WERI-Rb-1 (cell line): Measurements from ENCODE around the gene C2orf68.
"Not testable (repeated sequence)": the region's sequence is repeated elsewhere in the genome, so short reads cannot be mapped to it uniquely, and the experiment has no call there.

Experiments
- DNase-seq: peaks from one replicate; pipeline ENCODE4 v3.0.0-alpha.2; 2020
- H3K27ac ChIP-seq: fragments of 250-450 bp; sonication (Bioruptor Pico); 2 replicates; pipeline ENCODE4 v1.5.1; 2020; ENCODE audit warnings: mild to moderate bottlenecking, moderate library complexity
- H3K27me3 ChIP-seq: fragments of 250-450 bp; sonication (Bioruptor Pico); 2 replicates; pipeline ENCODE4 v1.5.1; 2021; ENCODE audit warnings: mild to moderate bottlenecking, low read depth, moderate library complexity; ENCODE audit not compliant: insufficient read depth, severe bottlenecking
- H3K36me3 ChIP-seq: fragments of 250-450 bp; sonication (Bioruptor Pico); 2 replicates; pipeline ENCODE4 v1.5.1; 2020; ENCODE audit warnings: mild to moderate bottlenecking, moderate library complexity
- H3K4me3 ChIP-seq: 2 replicates; pipeline ENCODE4 v1.5.1; 2011; ENCODE audit warnings: low read depth, mild to moderate bottlenecking, control low read depth, low read length
- H3K9me3 ChIP-seq: fragments of 250-450 bp; sonication (Bioruptor Pico); 2 replicates; pipeline ENCODE4 v1.5.1; 2021; ENCODE audit warnings: mild to moderate bottlenecking, moderate library complexity; ENCODE audit not compliant: severe bottlenecking
- CTCF ChIP-seq: IDR thresholded peaks from 2 replicates; pipeline ENCODE4 v1.5.1; 2011; ENCODE audit warnings: low read depth, mild to moderate bottlenecking, control low read depth, inconsistent platforms, low read length

The C2orf68 gene

GRCh38 chr2:85607268-85608215, 4.3 kb downstream of the C2orf68 start:
- Histone ChIP-seq H3K4me3 (no peak overlapping the region), H3K27ac (no peak overlapping the region), H3K9me3 (no peaks in the 10 kb centered on the region), H3K36me3 (peaks cover 25% of the 10 kb centered on the region), H3K27me3 (no peaks in the 10 kb centered on the region)
- no peak for DNase-seq
- TF ChIP-seq CTCF: no peak

- no peak for DNase-seq
- no peaks in the 10 kb centered on the region for H3K9me3 ChIP-seq
- TF ChIP-seq CTCF: no peak
- H3K4me3 ChIP-seq: no peak overlapping the region
- H3K27ac ChIP-seq: no peak overlapping the region
- H3K36me3 ChIP-seq: peaks cover 25% of the 10 kb centered on the region
- H3K27me3 ChIP-seq: no peaks in the 10 kb centered on the region
Observed at GRCh38 chr2:85606116-85606455, 5.8 kb downstream of the C2orf68 start.

- no peak for DNase-seq
- Histone ChIP-seq H3K36me3 (peaks cover 25% of the 10 kb centered on the region), H3K27me3 (no peaks in the 10 kb centered on the region), H3K27ac (no peak overlapping the region), H3K4me3 (no peak overlapping the region), H3K9me3 (no peaks in the 10 kb centered on the region)
- no peak for TF ChIP-seq CTCF
Observed at GRCh38 chr2:85605406-85606115, 6.3 kb downstream of the C2orf68 start.

- H3K27me3 ChIP-seq: no peaks in the 10 kb centered on the region
- no peak overlapping the region for H3K4me3 ChIP-seq
- no peaks in the 10 kb centered on the region for H3K9me3 ChIP-seq
- H3K36me3 ChIP-seq: peaks cover 21% of the 10 kb centered on the region
- DNase-seq: no peak
- TF ChIP-seq CTCF: no peak
- no peak overlapping the region for H3K27ac ChIP-seq
Observed at GRCh38 chr2:85604568-85605339, 7.1 kb downstream of the C2orf68 start.

GRCh38 chr2:85604133-85604444, 7.8 kb downstream of the C2orf68 start:
- H3K36me3 ChIP-seq: peaks cover 15% of the 10 kb centered on the region
- H3K9me3 ChIP-seq, H3K27ac ChIP-seq, DNase-seq, H3K4me3 ChIP-seq, H3K27me3 ChIP-seq: not testable (repeated sequence)
